ENCODE measurements around the gene RAD51B.

DNA sequence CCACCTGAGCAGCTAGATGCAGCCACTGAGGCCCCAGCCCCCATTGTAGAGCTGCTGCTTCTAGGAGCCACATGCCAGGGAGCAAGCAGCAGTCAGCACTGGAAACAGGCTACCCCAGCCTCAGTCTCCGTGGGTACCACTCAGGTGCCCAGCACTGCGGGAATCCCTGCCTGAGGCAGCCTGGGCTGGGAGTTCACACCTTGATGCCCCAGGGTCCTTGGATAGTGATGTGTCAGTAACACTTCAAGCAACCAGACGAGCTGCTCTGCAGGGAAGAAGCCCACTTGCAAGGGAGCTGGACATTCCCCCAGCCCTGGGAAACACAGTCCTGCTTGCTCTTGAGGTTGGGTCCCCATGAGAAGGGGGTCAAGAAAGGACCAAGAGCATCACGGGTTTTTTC, 882.6 kb downstream of the RAD51B start:
- TF ChIP-seq, protein P1, sequence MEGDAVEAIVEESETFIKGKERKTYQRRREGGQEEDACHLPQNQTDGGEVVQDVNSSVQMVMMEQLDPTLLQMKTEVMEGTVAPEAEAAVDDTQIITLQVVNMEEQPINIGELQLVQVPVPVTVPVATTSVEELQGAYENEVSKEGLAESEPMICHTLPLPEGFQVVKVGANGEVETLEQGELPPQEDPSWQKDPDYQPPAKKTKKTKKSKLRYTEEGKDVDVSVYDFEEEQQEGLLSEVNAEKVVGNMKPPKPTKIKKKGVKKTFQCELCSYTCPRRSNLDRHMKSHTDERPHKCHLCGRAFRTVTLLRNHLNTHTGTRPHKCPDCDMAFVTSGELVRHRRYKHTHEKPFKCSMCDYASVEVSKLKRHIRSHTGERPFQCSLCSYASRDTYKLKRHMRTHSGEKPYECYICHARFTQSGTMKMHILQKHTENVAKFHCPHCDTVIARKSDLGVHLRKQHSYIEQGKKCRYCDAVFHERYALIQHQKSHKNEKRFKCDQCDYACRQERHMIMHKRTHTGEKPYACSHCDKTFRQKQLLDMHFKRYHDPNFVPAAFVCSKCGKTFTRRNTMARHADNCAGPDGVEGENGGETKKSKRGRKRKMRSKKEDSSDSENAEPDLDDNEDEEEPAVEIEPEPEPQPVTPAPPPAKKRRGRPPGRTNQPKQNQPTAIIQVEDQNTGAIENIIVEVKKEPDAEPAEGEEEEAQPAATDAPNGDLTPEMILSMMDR (IDR thresholded peaks at IDR 0.05): no peak
- no peak for TF ChIP-seq EP300 (IDR thresholded peaks at IDR 0.05)

All from ovary (tissue), 3 donors.